ENCODE measurements around the gene PVALEF.

- no peak for TF ChIP-seq ZNF274 (IDR thresholded peaks at IDR 0.05; ENCODE audit: low read depth, low read length)
- TF ChIP-seq SUZ12 (IDR thresholded peaks at IDR 0.05; ENCODE audit: extremely low read depth, insufficient read depth, insufficient read length): no peak
- TF ChIP-seq YY1 (IDR thresholded peaks at IDR 0.05; ENCODE audit: insufficient read depth, insufficient read length): no peak
Observed at GRCh38 chr17:81223762-81224130, 58.4 kb downstream of the PVALEF start.

Data from NT2/D1 (cell line).